HG03469 (cell line): ENCODE data around the gene PRKG1.

Source experiments
- ATAC-seq: cut with Tn5 transposase; IDR thresholded peaks from one replicate; pipeline ENCODE4 v1.9.1; 2021; ENCODE audit warnings: mild to moderate bottlenecking, moderate library complexity, moderate number of reproducible peaks; ENCODE audit not compliant: unreplicated experiment

PRKG1 gene

DNA sequence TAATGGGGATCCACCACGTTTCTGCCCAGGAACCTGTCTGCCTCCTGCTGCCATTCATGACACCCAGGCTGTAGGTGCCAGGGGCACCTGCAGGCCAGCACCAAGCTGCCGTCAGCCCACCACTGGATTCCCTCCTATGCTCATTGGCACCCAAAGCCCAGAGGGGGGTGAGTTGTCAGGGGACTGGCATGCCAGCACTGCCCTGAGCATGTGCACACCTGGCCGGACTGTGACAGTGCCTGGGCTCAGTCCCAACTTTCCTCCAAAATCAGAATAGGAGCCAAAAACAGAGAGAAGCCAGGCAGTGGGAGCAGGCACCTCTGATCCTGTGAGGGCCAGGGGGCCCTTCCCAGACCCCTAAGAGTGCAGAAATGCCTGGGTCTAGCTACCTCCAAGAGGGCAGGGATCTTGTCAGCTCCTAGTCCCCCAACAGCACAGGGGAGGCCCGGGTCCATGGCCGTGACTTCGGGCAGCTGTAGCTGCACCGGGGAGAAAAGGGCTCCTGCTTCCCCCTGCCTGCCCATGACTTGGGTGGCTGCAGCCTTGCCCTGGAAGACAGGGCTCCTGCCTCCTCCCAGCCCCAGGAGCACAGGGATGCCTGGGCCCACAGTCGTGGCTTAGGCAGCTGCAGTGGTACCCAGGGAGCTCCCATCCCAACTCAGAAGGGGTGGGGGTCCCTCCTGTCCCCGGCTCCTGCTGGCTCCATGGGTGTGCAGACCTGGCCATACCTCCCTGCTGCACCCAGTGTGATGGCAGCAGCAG lies 990.0 kb downstream of the PRKG1 start:
- ATAC-seq, result no peak

DNA sequence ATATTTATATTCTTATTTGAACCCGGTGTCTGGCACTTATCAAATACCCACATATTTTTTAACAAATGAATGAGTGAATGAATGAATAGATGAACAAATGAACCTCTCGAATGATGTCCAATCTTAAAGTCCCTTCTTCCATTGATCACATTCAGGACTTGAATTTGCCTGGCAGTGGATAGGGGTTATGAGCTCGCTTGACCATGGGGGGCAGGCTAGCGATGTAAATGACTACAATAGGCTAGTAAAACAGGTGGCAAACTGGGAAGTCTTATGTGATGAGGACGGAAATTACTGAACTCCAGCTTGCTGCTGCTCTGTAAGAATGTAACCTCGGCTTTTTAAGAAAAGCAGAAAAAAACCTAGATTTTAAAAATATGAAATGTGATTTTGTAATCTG lies 992.1 kb downstream of the PRKG1 start:
- no peak for ATAC-seq

DNA sequence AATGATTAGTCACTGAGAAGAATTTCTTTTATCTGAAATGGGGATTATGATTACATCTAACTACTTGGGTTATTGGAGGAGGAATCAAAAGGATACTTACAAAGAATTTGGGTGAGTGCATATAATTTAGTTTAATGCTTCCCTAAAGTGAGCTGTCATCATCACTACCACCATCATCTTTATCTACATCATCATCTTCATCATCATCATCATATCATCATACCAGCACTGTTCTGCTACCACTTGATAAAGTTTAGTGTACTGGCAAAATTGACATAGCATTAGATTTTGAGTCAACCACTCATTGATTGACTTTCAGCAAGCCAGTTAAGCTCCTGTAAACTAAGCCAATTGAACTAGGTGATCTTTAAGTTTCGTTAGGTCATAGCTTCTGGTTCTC lies 994.2 kb downstream of the PRKG1 start:
- ATAC-seq, result no peak

DNA sequence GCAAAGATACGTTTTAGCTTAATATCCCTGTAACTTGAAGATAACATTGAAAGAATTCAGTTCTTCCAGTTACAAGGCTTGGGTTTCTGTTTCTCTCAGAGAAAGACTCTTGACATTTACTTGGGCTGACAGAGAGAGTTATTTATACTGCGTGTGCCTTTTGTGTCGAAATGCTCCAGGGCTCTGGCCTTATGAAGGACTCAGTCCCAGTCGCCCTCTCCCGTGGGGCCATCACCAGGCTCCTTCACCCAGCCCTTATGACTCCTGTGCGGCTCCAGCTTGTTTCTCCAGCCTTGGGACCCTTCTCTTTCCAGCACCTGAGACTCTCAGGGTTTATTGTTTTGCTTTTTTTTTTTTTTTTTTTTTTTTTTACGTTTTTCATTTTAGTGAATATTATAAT lies 997.5 kb downstream of the PRKG1 start:
- ATAC-seq, result no peak

DNA sequence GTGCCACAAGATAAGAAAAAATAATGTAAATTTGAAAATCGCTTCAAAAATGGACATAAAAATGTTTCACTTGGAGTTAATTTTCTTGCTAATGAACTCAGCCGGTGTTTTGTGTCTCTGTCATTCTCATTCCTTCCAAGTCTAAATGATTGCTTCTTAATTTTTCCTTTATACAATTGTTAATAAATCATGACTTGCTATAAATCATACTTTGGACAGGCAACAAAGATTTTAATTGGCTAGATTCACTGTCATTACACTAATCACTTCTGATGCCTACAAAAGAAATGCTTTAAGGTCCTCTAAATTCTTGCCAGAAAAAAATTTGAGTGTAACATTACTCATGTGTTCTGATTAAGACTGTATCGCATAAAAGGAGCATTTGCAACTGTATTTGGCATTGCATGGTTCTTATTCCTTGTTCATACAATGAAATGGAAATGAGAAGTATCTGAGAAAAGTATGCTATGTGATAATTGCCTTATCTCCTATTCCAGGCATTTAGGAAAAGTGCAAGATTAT lies 1000.3 kb downstream of the PRKG1 start:
- no peak for ATAC-seq

DNA sequence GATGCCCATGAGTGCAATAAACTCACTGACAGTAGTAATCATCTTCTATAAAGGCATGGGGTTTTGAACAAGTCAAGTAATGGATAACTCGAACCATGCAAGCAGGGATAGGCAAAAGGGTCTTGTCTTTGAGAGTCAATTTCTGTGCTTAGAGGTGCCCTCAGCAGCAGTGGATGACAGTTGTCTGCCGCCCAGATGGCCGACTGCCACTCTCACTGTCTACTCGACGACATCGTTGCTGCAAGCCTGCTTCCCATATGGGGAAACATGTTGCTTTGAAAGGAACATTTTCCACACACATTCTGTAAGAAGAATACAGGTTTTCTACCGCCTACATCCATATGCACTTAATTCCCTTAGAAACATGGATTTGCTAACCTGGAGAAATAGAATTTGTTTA lies 1003.5 kb downstream of the PRKG1 start:
- ATAC-seq, result no peak

DNA sequence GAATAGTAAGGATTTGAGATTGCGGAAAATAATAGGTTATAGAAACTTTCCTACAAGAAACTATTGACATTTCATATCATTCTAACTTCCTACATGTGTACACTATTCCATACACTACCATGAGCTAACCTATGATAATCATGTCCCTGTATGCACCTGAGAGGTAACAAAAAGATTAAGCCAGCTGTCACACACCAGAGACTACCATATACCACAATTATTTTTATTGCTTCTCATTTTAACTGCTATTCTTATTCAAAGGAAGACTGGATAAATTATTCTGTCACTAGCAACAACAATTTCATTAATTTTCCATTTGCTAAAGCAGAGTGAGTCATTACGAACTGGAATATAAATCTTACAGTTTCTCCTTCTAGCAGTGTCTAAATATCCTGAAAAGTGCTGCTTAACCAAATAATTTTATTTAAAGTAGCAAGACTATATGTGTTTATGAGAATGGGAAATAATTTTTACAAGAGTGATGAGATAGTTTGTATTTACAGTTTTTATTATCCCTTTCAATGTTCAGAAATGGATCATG lies 1004.2 kb downstream of the PRKG1 start:
- ATAC-seq, result no peak

DNA sequence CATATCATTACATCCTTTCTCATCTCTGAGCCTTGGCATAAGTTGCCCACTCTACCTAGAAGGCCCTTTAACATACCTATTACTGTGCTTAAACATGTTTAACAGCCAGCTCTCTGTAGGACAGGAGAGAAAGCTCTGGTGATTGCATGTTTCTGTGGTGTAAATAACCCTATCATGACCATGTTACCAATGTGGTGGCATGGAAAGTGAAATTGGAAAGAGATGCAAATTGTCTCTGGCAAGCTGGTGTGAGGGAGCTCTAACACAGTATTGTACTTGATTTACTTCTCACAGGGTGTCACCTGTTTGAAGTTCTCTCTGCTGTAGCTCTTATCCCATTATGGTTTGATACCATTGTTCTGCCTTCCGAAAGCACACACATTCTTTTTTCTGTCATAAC lies 1008.0 kb downstream of the PRKG1 start:
- ATAC-seq, result peak; percentile 60

DNA sequence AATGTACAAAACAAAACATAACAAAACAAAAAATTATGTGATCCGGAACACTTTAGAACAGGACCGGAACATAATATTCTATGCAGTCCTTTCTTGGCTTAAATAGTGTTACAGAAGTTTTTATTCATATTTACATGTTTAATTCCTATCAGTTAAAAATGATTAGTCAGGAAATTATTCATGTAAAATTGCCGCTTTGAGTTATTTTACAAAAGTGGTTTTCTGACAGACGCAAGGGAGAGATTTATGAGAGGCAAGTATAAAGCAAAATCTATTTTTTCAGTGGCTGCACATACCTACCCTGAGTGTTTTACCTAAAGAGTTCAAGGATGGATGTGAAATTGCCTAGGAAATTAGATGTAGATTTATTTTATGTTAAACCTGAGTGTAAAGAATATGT lies 1009.1 kb downstream of the PRKG1 start:
- ATAC-seq, result no peak

DNA sequence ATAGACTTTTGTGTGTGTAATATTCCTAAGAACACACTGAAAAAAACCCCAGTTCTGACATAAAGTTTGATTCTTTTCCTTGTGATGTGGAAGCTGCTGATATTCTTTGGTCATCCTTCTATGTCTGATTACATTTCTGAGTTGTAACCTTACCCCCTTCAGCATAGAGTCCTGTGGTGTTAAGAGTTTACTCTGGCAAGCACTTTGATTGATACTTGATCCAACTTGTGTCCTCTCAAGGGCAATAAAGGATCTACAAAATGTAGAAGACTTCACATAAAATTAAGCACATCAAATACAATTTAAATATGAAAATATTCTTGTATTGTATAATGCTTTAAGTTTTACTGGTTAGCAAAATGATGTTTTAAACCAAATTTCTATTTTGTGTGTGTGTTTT lies 1018.1 kb downstream of the PRKG1 start:
- ATAC-seq, result no peak

DNA sequence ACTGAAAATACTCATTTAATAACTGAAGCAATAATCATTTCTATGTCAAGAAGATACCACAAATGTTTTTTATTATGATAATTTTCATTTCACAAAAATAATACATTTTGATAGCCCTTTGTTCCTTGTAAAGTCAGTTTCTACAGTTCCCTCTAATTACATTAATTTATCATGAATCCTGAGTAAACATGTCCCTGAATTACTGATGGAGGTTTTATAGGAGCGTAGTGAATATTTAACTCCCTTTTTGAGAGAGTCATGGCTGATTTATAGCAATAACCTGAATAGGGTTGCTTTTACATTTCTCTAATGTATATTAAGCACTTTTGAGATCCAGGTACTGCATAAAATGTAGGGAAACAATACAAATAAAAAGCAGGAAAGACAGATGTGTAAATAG lies 1023.8 kb downstream of the PRKG1 start:
- ATAC-seq, result no peak

DNA sequence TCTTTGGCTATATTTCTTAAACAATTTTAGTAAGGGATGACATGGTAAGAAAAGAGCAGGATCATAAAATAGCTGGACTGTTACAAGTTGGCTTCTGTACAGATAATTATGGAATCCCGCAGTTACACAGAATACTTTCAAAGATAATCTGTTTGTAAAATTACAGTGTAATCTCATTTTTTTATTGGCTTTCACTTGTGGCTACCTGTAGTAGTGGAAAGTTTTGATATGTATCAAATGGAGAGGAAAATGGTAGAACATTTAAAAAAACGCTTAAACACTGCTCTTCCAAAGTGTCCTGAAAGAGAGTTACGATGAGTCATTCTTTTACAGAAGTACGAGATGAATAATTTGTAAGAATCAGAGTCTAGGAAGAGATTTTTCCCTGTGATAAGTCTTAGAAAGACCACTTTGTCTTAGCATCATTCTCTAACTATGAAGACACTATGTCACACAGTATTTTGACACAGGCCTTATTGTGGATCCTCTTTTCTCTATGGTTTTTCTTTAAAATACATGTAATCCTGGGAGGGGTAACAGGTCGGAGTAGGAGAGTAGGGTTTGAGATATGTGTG lies 1024.8 kb downstream of the PRKG1 start:
- ATAC-seq, result no peak

DNA sequence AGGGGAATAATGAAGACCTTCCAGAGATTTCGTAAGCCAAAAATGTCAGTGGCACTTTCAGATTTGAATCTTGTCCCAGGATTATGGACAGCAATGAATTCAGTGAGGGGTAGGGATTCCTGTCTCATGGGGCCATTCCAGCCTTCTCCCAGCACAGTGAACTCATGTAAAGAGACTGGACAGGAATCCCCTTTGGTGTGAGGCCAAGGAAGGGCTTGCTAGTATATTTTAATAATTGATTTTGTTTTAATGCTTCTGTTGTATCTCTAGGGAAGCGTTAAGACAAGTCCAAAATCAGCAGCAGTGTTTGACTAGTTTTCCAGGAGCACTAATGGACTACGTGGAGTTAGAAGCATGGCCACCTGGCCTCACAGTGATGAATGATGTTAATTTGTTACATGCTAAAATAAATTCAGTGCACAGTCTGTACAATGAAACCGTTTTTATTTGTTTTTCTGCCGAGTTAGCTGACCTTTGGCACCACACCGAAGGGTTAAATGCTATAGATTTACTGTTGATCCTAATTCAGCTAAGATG lies 1025.8 kb downstream of the PRKG1 start:
- ATAC-seq, result no peak

DNA sequence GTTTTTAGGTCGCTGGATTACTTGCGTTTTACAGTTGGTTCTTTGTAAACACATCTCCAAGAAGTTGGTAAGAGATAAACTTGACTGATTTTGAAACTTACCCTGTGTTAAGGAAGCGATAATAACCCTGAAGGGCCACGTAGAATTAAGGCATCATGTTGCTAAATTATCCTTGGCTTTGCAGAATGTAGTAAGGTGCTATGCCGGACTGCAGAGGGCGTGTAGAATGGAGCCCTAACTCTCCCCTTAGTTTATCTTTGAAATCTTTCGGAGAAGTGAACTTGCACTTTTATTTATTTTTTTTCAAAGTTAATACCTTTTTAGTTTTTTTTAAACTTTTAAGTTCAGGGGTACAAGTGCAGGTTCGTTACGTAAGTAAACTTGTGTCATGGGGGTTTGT lies 1031.0 kb downstream of the PRKG1 start:
- no peak for ATAC-seq

DNA sequence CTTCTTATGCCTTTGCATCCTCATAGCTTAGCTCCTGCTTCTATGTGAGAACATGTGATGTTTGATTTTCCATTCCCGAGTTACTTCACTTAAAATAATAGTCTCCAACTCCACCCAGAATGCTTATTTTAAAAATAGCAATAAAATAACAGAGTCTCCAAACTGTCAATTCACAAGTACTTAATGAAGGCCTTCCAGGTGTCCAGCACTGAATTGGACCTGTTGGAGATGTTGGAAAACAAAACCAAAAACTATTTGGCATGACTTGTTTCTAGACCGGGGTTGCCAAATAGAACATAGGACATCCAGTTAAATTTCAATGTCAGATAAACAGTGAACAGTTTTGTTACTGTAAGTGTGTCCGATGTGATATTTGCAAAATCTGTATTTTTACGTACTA lies 1031.7 kb downstream of the PRKG1 start:
- no peak for ATAC-seq

DNA sequence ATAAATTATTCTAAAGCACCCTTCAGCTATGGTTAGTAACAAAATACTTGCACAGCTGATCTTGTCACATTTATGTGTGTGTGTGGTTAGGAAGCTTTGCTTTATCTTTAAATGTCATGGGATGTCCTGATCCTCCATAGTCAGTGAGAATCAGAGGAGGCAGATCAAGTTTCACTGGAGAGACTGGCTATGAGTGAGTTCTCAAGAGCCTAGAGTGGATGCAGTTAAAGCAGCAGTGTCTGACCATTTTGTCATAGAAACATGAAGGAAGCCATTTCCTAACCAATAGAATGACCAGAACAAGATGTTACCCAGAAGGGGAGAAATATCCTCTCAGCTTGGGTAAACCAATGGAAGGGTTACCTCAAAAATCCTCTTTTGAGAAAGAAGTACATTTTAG lies 1032.6 kb downstream of the PRKG1 start:
- no peak for ATAC-seq

DNA sequence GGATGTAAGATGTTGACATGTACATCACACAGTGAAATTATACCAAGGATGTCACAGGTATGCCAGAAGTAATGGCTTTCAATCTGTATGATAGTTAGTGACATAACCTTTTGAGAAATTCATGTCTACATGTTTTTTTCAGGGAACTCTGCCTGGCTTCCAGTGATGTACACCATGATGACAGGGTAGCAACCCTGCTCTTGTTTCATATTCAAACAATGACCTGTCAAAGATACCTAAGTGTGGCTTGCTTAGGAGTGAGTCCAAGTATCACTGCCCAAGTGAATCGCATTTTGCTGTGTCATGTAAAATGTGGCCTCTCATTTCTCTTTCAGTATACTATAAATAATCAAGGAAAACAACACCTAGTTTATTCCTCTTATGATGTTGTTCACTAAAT lies 1033.9 kb downstream of the PRKG1 start:
- ATAC-seq, result no peak

DNA sequence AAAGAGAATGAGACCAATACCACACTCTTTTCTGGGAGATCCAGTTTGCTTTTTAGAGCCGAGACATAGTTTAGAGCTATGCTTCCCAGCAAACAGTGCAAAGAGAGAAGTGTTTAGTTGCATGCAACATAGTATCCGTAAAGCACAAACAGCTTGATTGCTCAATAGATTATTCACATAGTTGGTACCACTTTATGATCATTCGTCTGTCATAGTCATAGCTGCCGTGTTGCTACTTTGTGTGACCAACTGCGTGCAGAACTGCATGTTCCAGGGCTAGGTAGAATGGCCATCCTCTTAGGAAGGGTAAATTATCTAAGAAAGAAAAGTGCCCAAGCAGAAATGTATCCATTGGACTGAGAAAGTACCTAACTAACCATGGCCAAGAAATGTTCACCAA lies 1036.3 kb downstream of the PRKG1 start:
- ATAC-seq, result no peak

DNA sequence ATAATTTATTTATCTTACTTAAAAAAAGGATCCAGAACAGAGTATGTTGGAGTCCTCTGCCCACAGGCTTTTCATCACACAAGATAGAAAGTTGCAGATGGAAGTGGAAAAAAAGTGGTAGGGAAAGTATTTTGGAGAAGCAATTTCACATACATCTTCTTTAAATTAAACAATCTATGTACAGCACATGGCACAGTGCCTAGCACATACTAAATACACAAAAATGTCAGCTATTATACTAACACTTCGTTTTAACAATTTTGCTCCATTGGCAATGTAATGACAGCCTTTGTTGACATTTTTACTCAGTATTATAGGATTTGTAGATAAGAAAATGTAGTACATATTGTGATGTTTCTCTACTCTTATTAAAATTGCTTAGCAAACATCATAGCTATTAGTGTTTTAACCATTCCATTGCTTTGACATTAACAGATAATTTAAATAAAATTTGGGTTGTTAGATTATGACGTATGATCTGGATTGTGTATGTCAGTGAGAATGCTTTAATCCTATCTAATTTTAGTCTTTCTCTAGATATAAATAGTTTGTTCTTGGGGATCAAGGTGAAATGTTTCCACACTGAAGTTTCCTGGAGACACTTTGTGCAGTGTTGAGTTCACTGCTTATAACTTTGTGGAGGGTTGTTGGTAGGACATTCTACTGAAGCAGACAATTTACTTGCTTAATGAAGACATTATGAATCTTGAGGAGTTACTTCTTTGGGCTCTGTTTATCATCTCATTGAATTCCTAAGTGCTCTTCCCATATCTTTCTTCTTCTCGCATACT lies 1037.0 kb downstream of the PRKG1 start:
- no peak for ATAC-seq

DNA sequence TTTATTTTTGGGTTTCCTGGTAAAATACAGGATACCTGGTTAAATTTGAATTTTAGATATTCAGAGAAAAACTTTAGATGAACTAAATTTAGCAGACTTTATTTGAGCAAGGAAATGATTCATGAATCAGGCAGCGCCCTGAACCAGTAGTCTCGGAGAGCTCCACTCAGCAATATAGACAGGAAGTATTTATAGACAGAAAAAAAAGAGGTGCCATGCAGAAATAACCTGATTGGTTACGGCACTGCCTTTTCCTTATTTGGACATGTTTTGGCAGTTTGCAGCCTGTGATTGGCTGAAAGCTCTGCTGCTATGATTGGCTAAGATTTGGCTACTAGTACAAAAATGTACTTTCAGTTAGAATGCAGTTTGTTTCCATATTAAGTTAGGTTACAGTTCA lies 1041.5 kb downstream of the PRKG1 start:
- no peak for ATAC-seq

DNA sequence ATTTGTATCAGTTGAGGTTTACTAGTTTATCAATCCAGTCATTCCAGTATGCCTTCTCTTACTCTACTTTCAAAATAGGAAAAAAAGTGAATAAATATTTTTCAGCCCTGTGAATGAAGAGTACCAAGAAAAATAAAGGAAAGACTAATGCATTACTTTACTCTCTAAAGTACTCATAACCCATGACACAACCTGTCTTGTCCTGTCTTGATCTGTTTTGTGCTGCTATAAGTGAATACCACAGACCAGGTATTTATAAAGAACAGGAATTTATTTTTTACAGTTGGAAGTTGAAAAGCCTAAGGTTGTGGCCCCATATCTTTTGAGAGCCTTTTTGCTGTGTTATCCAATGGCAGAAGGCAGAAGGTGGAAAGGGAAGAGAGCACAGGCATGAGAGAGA lies 1045.2 kb downstream of the PRKG1 start:
- ATAC-seq, result no peak
